GM21723 (cell line): ENCODE results near the gene ELMOD3.
"Not testable (repeated sequence)": the region's sequence is repeated elsewhere in the genome, so short reads cannot be mapped to it uniquely, and the experiment has no call there.

Experiments used
- ATAC-seq: cut with Tn5 transposase; IDR thresholded peaks from one replicate; pipeline ENCODE4 v1.9.1; 2021; ENCODE audit warnings: mild to moderate bottlenecking, moderate library complexity; ENCODE audit not compliant: unreplicated experiment

ELMOD3 gene

GRCh38 chr2:85439569-85439968, 85.0 kb downstream of the ELMOD3 start:
- ATAC-seq = not testable (repeated sequence)

GRCh38 chr2:85439986-85440385, 85.4 kb downstream of the ELMOD3 start:
- no peak for ATAC-seq

DNA sequence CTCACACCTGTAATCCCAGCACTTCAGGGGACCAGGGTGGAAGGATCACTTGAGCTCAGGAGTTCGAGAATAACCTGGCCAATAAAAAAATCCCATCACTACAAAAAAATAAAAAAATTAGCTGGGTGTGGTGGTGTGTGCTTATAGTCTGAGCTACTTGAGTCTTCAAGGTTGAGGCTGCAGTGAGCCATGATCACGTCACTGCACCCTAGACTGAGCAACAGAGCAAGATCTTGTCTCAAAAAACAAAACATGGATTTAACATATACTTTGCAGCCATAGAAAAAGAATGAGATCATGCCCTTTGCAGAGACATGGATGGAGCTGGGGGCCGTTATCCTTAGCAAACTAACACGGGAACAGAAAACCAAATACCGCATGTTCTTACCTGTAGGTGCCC, 86.2 kb downstream of the ELMOD3 start:
- no peak for ATAC-seq
